Heart left ventricle (tissue), 16 donors: ENCODE measurements around the gene POLG. TPM values are rescaled to one million over a fixed set of nuclear protein-coding genes. Genes with fewer than 3 reads are reported as not detected.
A peak's percentile ranks its signal among the peaks of the same experiment; 100 is the strongest.

ENCODE experiments used
- ATAC-seq, 4 donors: fragments of 200-7000 bp; cut with Tn5 transposase; one replicate each; pipeline ENCODE4 v1.9.1; 2020 to 2022; ENCODE audit warnings: moderate library complexity in 4 of 4, mild to moderate bottlenecking in 3 of 4, moderate number of reproducible peaks in 1 of 4
- DNase-seq, 5 donors: peaks; one replicate each; pipeline ENCODE4 v3.0.0-alpha.2; 2020
- H3K27ac ChIP-seq, 12 donors: fragments of 200-600 bp; sonication (generic) in 4 of 12; one replicate each; pipeline versions ENCODE4 v1.5.0 to v1.8.0; 2016 to 2022; ENCODE audit warnings: mild to moderate bottlenecking in 2 of 12
- H3K27me3 ChIP-seq, 9 donors: fragments of 200-600 bp; sonication (generic) in 2 of 9; one replicate each; pipeline versions ENCODE4 v1.5.1 to v1.8.0; 2016 to 2022; ENCODE audit warnings: mild to moderate bottlenecking in 3 of 9
- H3K36me3 ChIP-seq, 9 donors: fragments of 200-600 bp; sonication (generic) in 2 of 9; one replicate each; pipeline versions ENCODE4 v1.5.0 to v1.8.0; 2018 to 2022; ENCODE audit warnings: mild to moderate bottlenecking in 2 of 9
- H3K4me1 ChIP-seq, 12 donors: fragments of 200-600 bp; sonication (generic) in 4 of 12; one replicate each; pipeline versions ENCODE4 v1.5.0 to v1.8.0; 2016 to 2022; ENCODE audit warnings: mild to moderate bottlenecking in 3 of 12
- H3K4me3 ChIP-seq, 12 donors: fragments of 200-600 bp; sonication (generic) in 4 of 12; one replicate each; pipeline versions ENCODE4 v1.5.0 to v1.8.0; 2017 to 2022; ENCODE audit warnings: mild to moderate bottlenecking in 9 of 12, moderate library complexity in 4 of 12
- H3K9me3 ChIP-seq, 12 donors: fragments of 200-600 bp; sonication (generic) in 4 of 12; one replicate each; pipeline versions ENCODE4 v1.5.0 to v1.8.0; 2016 to 2022; ENCODE audit warnings: mild to moderate bottlenecking in 1 of 12
- POLR2A ChIP-seq, 2 donors: fragments of 450-650 bp; IDR thresholded peaks; one replicate each; pipeline ENCODE4 v1.6.1; 2017; ENCODE audit warnings: antibody characterized with exemption in 2 of 2, mild to moderate bottlenecking in 2 of 2, moderate library complexity in 2 of 2
- WGBS, 4 donors: extraction: QIAGEN DNeasy Blood & Tissue Kit in 2 of 4; methylation state at CpG; one replicate each; pipeline versions ENCODE4 v1.1.5 to v1.1.7; 2013 to 2018; 5-methylcytosine and 5-hydroxymethylcytosine counted together
- intact Hi-C, 10 donors: fragments of 100-400 bp; cut with DNase I; formaldehyde crosslinking; loops; one replicate each; pipeline versions ENCODE4 v1.11.1 to v1.14.2; 2022
- polyA plus RNA-seq, 2 donors: library from polyadenylated mRNA; stranded (reverse); fragments of 200-250 nt; gene quantifications; one replicate each; pipeline ENCODE4 v1.2.3, GENCODE V29; 2013
- total RNA-seq, 9 donors: library from RNA; depleted of rRNA in 2 of 9; stranded (reverse); fragments of >200 nt in 2 of 9; fragmentation: NEBNext Ultra II Directional in 3 of 9; extraction: Animal tissue kit (Norgen Biotek cat#: 25700) in 3 of 9; gene quantifications; one replicate each; pipeline versions ENCODE4 v1.1.0 to v1.2.4, GENCODE V29; 2016 to 2023
- TF ChIP-seq, protein P1 (sequence below), 12 donors: fragments of 200-600 bp; sonication (generic) in 4 of 12; IDR thresholded peaks; one replicate each; pipeline versions ENCODE4 v1.5.0 to v1.8.0; 2018 to 2022; ENCODE audit warnings: antibody characterized with exemption in 12 of 12, mild to moderate bottlenecking in 5 of 12
- donor health status: ischemic (EF 13 %, LVEDD 7.1; RV severe dilation, severe dysfunction).
- donor health status: healthy with polysubstance abuse.
- donor health status: DM: no; HTN: yes; CAD: no.
- donor health status: DM: no; HTN: no; CAD: no.
- donor health status: ischemic (EF 25% LVEDD 6.9; RV normal size, moderate dysfunction).
- donor health status: ischemic (EF 25% LVEDD 5.7; RV mildly dilated, moderate dysfunction).
- donor health status: healthy.
- donor health status: DM: yes; HTN: yes; CAD: no.
- donor health status: ischemic (EF 35%, LVEDD 5.7; RV mildly dilated, moderate dysfunction).
- donor health status: nonischemic (EF 11% LVEDD 7.7; RV severe dilation, severe dysfunction).
- donor health status: DM: yes; HTN: yes; CAD: no.
- donor health status: PGD.
- donor health status: ischemic (EF 29% LVEDD 5.4; RV normal size, mild dysfunction).
- donor health status: nonischemic (EF 23%, LVEDD 6.1; RV moderate dilation, normal function).

Gene POLG
- total and polyA plus RNA-seq, 11 donors, result 32.1 to 79.8 (median 38.4) TPM

- Histone ChIP-seq H3K27ac (no peak overlapping the region), H3K36me3 (peaks cover 9 to 98% (median 98%) of the 10 kb centered on the region in 9 donors), H3K4me1 (no peaks in the 10 kb centered on the region), H3K27me3 (no peaks in the 10 kb centered on the region), H3K4me3 (no peak overlapping the region), H3K9me3 (no peaks in the 10 kb centered on the region)
- ATAC-seq (peak in 2 of 4 donors; percentile 8 to 13), DNase-seq (peak in 1 of 5 donors; percentile 61)
- intact Hi-C loops, result no loop called here
- WGBS, 4 donors, result 79 to 88% (median 82%) methylated on average over 13 to 17 of the region's 17 CpGs
- TF ChIP-seq, protein P1, sequence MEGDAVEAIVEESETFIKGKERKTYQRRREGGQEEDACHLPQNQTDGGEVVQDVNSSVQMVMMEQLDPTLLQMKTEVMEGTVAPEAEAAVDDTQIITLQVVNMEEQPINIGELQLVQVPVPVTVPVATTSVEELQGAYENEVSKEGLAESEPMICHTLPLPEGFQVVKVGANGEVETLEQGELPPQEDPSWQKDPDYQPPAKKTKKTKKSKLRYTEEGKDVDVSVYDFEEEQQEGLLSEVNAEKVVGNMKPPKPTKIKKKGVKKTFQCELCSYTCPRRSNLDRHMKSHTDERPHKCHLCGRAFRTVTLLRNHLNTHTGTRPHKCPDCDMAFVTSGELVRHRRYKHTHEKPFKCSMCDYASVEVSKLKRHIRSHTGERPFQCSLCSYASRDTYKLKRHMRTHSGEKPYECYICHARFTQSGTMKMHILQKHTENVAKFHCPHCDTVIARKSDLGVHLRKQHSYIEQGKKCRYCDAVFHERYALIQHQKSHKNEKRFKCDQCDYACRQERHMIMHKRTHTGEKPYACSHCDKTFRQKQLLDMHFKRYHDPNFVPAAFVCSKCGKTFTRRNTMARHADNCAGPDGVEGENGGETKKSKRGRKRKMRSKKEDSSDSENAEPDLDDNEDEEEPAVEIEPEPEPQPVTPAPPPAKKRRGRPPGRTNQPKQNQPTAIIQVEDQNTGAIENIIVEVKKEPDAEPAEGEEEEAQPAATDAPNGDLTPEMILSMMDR (IDR thresholded peaks at IDR 0.05), result peak in 1 of 12 donors; percentile 7
- TF ChIP-seq POLR2A (IDR thresholded peaks at IDR 0.05), result no peak
These were observed 12.9 kb downstream of the POLG start for GRCh38 chr15:89321521-89322410.

GRCh38 chr15:89320200-89320599, 14.4 kb downstream of the POLG start:
- TF ChIP-seq, protein P1 (IDR thresholded peaks at IDR 0.05), result no peak
- TF ChIP-seq POLR2A (IDR thresholded peaks at IDR 0.05), result no peak
- Histone ChIP-seq H3K4me3 (no peak overlapping the region), H3K4me1 (peaks cover 0 to 4% (median 0%) of the 10 kb centered on the region in 12 donors), H3K36me3 (peaks cover 9 to 98% (median 97%) of the 10 kb centered on the region in 9 donors), H3K9me3 (no peaks in the 10 kb centered on the region), H3K27ac (no peak overlapping the region), H3K27me3 (no peaks in the 10 kb centered on the region)
- no peak for DNase-seq
- ATAC-seq, result no peak
- WGBS, 4 donors, result 81 to 96% (median 91%) methylated on average over 2 of the region's 2 CpGs
- intact Hi-C loops, result no loop called here

- Histone ChIP-seq H3K27ac (no peak overlapping the region), H3K9me3 (no peaks in the 10 kb centered on the region), H3K4me3 (no peak overlapping the region), H3K27me3 (no peaks in the 10 kb centered on the region), H3K4me1 (peaks cover 0 to 4% (median 0%) of the 10 kb centered on the region in 12 donors), H3K36me3 (peaks cover 9 to 100% (median 99%) of the 10 kb centered on the region in 9 donors)
- TF ChIP-seq, protein P1 (IDR thresholded peaks at IDR 0.05), result no peak
- no peak for TF ChIP-seq POLR2A (IDR thresholded peaks at IDR 0.05)
- intact Hi-C loops, result no loop called here
- WGBS, 4 donors, result 89 to 95% (median 92%) methylated on average over 9 of the region's 9 CpGs
- DNase-seq (no peak), ATAC-seq (no peak)
These were observed 14.9 kb downstream of the POLG start for GRCh38 chr15:89319678-89320077.

DNA sequence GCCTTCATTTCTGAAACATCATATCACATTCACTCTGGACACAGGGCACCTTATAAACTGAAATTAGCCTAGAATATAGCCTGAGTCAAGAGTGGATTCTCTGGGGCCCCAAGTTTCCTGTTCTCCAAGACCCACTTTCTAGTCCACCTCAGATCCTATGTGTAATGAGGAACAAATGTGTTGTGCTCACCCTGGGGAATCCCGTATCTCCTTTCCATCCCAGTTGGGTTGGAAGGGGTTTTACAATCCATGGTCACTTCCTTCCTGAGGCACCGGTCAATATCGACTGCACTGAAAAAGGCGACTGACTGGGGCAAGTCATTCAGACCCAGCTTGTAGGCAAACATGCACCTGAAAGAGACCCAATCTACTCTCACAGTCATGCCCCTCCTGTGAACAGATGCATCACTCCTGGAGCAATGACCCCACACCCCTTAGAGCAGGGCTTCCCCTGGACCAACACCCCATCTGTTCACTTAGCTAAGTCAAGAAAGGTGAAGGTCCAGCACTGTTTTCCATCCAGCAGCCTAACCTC, 17.4 kb downstream of the POLG start:
- WGBS, 4 donors, result 66 to 76% (median 70%) methylated on average over 4 of the region's 4 CpGs
- Histone ChIP-seq H3K27ac (no peak overlapping the region), H3K27me3 (no peaks in the 10 kb centered on the region), H3K36me3 (peaks cover 6 to 88% (median 75%) of the 10 kb centered on the region in 9 donors), H3K4me1 (peaks cover 0 to 4% (median 0%) of the 10 kb centered on the region in 12 donors), H3K9me3 (no peaks in the 10 kb centered on the region), H3K4me3 (no peak overlapping the region)
- DNase-seq (no peak), ATAC-seq (no peak)
- intact Hi-C loops, result no loop called here
- no peak for TF ChIP-seq POLR2A (IDR thresholded peaks at IDR 0.05)
- TF ChIP-seq, protein P1 (IDR thresholded peaks at IDR 0.05), result no peak
